HG03135 (cell line): ENCODE data around the gene ERCC3.
"Not testable (repeated sequence)": the region's sequence is repeated elsewhere in the genome, so short reads cannot be mapped to it uniquely, and the experiment has no call there.

ENCODE experiments used
- ATAC-seq: cut with Tn5 transposase; IDR thresholded peaks from one replicate; pipeline ENCODE4 v1.9.1; 2021; ENCODE audit warnings: mild to moderate bottlenecking, moderate library complexity; ENCODE audit not compliant: unreplicated experiment

Gene ERCC3

DNA sequence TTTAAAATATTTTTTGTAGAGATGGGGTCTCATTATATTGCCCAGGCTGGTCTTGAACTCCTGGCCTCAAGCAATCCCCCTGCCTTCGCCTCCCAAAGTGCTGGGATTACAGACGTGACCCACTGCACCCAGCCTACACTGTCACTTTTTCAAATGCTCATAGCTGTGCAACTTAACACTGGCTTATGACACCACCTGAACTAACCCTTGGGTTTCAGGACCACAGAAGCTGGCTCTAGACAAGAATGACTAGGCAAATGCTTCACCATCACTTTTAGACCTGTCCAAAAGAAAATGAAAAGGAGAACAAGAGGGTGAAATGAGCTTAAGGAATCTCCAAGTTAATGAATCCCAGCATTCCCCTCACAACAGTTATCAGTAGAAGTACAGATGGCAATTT, 13.3 kb downstream of the ERCC3 start:
- no peak for ATAC-seq

DNA sequence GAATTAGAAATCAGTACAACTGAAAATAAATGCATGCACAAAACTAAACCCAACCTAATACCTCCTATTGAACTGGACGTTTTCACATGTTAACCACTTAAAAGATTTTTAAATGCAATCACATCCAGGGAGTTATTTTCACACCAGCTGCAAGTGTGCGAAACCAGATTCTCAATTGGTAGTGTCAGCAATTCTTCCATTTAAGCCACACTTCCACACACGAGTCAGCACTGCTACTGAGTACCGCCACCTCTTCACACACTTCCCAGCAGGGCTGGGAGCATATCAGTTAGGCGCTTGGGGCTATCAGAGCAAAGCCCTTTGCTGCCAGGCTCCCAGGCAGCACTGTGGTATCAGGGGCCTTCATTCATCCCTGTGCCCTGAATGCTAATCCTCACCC, 14.2 kb downstream of the ERCC3 start:
- no peak for ATAC-seq

DNA sequence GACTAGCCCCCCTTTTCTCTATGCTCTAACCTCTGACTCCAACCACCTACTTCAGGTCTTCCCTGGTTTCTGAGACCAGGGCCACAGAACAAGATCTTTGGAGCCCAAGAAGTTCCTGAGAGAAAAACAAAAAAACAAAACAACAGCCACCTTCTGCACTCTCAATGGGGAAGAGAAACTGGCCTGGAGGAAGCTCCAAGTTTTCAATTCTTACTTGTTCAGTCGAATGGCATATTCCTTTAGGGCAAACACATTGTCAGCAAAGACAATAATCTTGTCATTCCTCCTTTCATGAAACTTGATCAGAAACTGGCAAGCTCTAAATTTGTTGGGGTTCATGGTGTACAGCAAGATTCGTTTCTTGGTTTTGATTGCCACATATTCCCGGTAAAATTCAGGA, 15.0 kb downstream of the ERCC3 start:
- no peak for ATAC-seq

DNA sequence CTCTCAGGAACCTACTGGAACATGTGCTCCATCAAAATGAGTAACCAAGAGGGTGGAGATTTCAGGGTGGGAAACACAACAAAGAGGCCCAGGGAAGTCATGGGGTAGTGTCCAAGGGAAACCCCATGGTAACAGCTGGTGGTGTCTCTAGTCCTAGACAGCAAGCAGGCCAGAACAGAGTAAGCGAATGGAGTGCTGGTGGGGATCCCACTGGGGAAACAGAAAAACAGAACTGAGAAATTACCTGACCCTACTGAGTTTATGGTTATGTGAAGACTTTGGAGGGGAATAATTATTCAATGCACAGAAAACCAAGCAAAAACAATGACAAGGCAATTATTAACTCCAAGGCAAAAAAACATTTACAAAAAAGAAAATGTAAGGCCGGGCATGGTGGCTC, 16.9 kb downstream of the ERCC3 start:
- ATAC-seq, result peak; percentile 72

DNA sequence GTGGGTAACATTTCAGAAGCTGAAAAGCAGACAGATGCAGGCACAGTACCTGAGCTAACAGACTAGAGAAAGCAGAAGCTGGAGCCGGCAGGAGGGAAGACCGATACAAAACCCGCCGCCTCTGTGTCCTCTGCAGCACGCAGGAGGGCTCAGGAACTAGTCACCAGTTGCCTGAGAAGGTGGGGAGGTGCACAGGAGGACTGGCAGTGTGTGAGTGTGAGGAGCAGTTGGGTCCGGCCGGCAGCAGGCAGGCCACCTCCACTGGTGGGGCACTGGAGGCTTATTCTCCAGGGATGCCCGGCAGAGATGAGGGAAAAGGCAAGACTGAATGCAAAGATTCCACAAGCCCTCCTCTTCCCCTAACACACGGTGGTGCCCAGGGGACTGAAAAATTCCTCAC, 18.2 kb downstream of the ERCC3 start:
- no peak for ATAC-seq

DNA sequence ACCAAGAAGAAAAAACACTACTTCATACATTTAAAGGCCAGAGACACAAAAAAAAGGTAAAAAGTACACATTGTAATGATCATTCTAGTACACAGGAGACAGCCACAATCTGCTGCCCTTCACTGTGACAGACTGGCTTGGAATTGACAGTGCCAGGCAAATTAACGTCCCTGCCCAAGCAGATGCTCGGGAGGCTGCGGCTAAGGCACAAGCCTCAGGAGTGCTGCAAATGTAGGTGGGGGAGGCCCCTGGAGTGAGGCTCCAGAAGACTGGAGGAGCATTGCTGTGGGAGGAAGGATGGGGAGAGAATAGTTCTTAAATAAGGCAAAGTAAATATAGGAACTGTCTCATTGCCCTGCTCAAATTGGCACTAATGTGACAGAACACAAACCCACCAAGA, 18.6 kb downstream of the ERCC3 start:
- no peak for ATAC-seq

DNA sequence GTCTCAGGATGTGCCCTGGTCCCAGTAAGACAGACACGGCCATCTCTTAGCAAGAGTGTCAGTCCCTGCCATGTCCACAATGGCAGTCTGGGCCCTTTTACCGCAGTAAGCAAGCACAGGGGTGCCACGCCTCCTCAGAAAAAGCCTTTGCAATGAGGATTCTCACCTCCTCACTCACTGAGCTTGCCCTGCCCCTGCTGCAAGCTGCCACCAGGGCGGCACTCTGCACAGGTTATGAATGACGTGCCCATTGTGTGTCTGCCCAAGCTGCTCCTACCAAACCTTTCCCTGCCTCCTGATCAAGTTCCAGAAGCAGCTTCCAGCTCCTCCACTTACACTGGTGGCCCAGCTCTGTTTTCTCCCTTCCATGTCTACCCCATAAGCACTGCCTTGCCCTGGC, 23.3 kb downstream of the ERCC3 start:
- no peak for ATAC-seq

DNA sequence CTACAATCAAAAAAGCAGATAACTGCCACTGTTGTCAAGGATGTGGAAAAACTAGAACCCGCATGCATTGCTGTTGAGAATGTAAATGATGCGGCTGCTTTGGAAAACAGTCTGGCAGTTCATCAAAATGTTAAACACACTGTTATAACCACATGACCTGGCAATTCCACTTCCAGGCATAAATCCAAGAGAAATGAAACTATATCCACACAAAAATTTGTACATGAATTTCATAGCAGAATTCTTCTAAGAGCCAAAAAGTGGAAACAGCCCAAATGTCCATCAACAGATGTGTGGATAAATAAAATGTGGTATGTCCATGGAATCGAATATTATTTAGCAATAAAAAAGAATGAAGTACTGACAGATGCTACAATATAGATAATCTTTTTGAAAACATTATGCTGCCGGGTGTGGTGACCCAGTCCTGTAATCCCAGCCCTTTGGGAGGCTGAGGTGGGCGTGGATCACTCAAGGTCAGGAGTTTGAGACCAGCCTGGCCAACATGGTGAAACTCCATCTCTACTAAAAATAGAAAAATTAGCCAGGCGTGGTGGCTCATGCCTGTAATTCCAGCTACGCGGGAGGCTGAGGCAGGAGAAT, 32.0 kb downstream of the ERCC3 start:
- ATAC-seq, result no peak

DNA sequence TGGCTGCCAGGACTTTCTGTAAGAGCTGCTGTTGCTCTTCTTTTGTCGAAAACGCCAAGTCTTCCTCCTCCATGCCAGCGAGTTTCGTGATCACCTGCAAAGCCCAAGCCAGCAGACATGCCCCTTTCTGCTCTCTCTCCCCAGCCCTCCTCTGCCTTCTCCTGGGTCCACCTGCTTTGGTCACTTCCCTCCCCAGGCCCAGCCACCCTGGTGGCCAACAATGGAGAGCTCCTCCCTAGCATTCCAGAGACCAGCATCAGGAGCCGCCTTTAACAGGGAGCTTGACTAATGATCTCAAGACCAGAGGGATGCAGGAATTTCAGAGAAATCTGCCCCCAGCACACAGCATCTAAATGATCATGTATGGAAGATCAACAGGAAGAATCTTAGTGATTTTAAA, 34.6 kb downstream of the ERCC3 start:
- ATAC-seq, result no peak

DNA sequence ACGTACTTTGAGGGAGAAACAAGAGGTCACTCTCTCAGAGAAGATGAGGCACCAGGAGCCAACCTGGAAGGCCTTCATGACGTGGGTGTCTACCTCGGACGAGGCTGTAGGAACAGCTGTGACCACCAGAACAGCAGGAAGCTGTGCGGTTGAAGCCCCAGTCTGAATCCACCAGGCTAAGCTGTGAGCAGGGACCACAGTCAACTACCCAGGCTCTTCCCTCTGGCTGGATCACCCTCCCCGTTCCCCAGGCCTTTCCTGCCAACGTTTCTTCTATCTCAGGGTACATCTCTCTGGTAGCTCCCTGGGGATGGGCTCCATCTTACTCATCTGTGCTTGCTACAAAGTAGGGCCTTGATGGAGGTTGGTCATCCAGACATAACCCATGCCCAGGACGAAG, 37.1 kb downstream of the ERCC3 start:
- ATAC-seq, result no peak

DNA sequence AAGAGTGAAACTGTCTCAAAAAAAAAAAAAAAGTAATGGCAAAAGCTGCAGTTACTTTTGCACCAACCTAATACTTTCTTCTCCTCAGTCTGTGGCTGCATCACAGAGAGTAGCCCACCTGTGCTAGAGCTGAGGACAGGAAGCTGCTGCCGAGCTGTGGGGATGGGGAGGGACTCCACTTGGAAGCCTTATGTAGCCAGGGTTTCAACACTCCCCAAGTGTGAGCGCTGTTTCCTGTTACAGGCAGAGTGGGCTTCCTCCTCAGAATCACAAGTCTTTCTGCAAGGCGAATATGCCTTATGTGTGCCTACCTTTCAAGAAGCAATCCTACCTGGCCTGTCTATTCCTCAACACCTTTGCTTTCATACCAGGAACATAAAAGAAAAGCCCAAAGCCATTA, 37.6 kb downstream of the ERCC3 start:
- no peak for ATAC-seq

DNA sequence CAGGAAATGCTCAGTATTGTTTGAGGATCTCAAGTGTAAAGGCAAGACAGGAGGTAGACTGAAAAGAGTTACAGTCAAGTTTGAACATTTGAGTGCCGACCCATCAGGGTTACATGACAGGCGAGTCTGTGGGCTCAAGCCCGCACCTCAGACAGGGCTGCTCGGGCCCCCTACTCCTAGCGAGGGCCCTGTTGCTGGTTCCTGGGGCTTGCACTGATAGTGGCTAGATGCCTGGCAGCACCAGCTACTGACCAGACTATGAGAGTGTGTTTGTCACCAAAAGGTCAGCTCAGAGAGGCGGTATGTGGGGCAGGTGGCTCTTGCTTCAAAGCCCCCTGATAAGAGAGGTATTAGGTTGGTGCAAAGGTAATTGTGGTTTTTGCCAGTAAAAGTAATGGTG, 38.2 kb downstream of the ERCC3 start:
- ATAC-seq, result no peak

DNA sequence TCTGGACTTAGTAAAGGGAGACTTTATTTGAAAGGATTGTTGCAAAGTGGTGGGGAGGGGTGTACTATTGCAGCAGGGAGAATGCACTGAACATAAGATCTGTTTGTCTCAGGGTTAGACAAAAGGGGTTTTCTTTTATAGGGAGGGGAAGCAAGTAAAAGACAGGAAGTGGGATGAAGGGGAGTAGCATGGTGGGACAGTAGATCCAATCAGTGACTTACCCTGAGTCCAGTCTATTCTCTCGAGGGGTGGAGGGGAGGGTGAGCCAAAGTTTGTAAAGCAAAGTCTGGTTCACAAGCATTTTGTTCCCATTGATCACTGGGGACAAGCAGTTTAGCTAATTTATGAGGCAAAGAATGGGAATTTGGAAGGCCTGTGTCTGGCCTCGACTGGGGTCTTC, 38.8 kb downstream of the ERCC3 start:
- no peak for ATAC-seq

DNA sequence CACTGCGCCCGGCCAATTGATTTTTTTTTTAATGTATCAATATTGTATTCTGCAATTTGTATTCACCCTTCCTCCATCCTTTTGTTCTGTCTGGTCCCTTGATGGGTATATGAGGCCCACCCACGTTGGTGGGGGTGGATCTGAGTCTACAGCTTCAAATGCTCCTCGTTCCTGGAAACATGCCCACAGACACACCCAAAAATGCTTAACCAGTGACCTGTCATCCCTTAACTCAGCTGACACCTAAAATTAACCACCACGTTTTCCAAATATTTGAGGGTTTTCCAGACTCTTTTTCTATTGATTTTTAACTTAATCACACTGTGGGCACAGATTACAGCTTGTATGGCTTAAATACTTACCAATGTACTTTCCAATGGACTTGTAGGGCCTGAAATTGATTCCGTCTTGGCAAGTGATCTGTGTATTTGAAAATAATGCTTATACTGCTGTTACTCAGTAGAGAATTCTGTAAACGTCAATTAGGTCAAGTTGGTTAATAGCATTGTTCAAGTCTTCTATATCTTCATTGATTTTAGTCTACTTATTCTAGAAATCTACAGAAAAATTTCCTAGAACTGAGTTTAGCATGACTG, 39.5 kb downstream of the ERCC3 start:
- no peak for ATAC-seq

DNA sequence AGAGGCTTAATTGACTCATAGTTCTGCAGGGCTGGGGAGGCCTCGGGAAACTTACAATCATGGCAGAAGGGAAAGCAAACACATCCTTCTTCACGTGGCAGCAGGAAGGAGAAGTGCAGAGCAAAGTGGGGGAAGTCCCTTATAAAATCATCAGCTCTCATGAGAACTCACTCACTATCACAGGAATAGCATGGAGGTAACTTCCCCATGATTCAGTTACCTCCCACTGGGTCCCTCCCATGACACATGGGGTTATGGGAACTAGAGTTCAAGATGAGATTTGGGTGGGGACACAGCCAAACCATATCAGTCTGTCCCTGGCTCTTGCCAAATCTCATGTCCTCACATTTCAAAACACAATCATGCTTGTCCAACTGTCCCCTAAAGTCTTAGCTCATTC, 52.8 kb downstream of the ERCC3 start:
- not testable (repeated sequence) for ATAC-seq

DNA sequence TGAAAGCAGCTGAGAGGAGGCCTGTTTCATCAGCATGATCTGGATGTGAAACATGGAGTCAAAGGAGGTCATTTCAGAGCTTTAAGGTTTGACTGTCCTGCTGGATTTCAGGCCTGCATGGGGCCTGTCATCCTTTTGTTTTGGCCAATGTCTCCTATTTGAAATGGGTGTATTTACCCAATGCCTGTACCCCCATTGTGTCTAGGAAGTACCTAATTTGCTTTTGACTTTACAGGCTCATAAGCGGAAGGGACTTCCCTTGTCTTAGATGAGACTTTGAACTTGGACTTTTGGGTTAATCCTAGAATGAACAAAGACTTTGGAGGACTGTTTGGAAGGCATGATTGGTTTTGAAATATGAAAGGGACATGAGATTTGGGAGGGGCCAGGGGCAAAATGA, 54.5 kb downstream of the ERCC3 start:
- ATAC-seq, result no peak

DNA sequence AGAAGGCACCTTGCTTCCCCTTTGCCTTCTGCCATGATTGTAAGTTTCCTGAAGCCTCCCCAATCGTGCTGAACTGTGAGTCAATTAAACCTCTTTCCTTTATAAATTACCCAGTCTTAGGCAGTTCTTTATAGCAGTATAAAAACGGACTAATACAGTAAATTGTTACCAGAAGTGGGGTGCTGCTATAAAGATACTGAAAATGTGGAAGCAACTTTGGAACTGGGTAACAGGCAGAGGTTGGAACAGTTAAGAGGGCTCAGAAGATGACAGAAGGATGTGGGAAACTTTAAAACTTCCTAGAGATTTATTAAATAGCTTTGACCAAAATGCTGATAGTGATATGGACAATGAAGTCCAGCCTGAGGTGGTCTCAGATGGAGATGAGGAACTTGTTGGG, 56.2 kb downstream of the ERCC3 start:
- ATAC-seq, result not testable (repeated sequence)

DNA sequence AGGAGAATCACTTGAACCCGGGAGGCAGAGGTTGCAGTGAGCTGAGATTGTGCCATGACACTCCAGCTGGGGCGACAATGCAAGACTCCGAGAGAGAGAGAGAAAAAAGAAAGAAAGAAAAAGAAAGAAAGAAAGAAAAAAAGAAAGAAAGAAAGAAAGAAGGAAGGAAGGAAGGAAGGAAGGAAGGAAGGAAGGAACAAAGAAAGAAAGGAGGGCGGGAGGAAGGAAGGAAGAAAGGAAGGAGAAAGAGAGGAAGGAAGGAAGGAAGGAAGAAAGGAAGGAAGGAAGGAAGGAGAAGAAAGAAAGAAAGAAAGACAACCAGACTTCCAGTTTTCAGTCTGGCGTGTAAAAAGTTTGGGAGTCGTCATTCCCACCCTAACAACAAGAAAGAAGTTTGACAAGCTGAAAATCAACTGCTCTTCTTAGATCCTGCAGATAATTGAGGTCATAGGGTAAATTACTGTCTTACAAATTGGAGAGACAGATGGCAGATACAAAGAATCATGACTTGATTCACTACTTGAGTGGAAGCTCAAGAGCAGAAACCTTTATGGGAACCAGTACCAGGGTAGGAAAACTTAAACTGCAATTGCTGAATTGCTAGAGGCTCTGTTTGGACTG, 58.8 kb downstream of the ERCC3 start:
- ATAC-seq, result no peak

DNA sequence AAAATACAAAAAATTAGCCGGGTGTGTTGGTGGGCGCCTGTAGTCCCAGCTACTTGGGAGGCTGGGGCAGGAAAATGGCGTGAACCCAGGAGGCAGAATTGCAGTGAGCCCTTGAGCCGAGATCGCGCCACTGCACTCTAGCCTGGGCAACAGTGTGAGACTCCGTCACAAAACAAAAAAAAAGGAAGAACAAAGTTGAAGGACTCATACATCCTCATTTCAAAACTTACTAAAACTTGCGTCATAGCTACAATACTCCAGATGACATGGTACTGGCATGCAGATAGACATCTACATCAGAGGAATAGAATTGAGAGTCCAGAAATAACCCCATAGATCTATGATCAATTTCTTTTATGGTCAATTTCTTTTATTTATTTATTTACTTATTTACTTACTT, 60.2 kb downstream of the ERCC3 start:
- no peak for ATAC-seq

DNA sequence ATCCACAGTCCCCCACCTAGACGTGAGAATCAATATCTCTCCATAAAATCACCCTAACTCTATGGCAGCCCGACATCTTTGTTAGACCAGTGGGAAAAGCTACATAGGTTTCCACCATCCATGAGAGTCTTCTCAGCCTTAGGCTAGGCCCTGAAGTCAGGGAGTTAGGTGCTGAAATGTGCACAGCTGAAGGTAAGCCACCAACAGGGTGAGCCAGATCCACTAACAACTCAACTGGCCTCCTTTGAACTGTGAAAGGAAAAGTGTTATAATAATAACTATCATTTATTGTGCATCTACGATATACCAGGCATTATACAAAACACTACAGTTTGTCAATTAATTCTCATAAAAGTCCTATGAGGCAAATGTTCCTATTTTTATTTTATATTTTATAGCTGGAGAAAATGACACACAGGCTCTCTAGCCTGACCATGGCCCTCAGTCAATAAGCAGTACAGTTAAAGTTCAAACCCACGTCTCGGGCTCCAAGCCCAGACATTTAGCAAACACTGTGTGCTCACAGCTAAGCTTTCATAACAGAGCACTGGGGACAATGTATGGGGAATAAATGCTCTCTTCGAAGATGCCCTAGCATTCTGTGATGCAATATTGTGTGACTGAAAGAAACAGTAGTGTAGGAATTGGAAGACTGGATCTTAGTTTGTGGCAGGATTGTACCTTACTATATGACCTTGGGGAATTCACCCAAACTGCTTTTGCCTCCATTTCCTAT, 62.6 kb downstream of the ERCC3 start:
- ATAC-seq, result no peak

DNA sequence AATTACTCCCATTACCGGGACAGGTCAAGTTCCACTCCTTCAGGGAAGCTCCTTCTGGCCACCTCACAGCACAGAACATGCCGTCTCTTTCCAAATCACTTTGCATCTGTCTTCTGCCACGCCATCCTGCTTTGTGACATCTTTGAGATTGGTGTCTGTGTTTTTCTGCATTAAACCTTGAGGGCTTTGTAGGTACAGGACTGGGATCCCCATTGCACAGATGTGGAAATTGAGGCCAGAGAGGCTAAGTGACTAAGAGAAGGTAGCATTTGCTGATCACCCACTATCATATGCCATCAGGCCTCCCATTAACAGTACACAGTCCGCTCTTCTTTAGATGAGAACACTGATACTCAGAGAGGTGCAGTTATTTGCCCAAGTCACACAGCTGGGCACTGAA, 64.4 kb downstream of the ERCC3 start:
- no peak for ATAC-seq

DNA sequence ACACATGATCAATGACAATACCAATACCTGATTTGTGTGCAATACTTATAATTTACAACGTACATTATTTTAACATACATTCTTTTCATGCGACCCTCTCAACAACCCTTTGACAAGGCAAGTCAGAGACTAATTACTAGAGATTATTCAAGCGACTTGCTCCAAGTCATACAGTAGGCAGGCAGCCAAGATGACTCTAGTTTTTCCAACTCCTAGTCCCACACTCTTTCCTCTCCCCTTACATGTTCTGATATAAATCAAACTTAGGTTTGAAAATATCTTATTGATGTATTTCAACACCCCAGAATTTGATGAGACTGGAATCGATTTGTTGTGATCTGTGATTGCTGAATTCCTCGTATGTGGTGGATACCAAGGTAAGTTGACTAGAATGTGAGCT, 65.8 kb downstream of the ERCC3 start:
- no peak for ATAC-seq
